HG03135 (cell line): ENCODE data around the gene OASL.
"Not testable (repeated sequence)": the region's sequence is repeated elsewhere in the genome, so short reads cannot be mapped to it uniquely, and the experiment has no call there.

Source experiments
- ATAC-seq: cut with Tn5 transposase; IDR thresholded peaks from one replicate; pipeline ENCODE4 v1.9.1; 2021; ENCODE audit warnings: mild to moderate bottlenecking, moderate library complexity; ENCODE audit not compliant: unreplicated experiment

The OASL gene

GRCh38 chr12:121038861-121039668 lies at the start of gene OASL:
Gene OASL, minus strand, starts transcription at chr12:121039246. Its CDS starts 275 bp downstream, at chr12:121038971.
- peak; percentile 77 for ATAC-seq

- no peak for ATAC-seq
Measured at GRCh38 chr12:121088195-121088585, 49.1 kb upstream of the OASL start.

GRCh38 chr12:121087467-121088194 lies 48.6 kb upstream of the OASL start:
- ATAC-seq, result no peak

- ATAC-seq, result no peak
Measured at GRCh38 chr12:121086781-121087295, 47.8 kb upstream of the OASL start.

GRCh38 chr12:121085506-121086353 lies 46.7 kb upstream of the OASL start:
- no peak for ATAC-seq

GRCh38 chr12:121085069-121085468 lies 46.0 kb upstream of the OASL start:
- no peak for ATAC-seq

GRCh38 chr12:121084229-121084628 lies 45.2 kb upstream of the OASL start:
- ATAC-seq, result no peak

- ATAC-seq, result no peak
Measured at GRCh38 chr12:121080909-121081308, 41.9 kb upstream of the OASL start.

- no peak for ATAC-seq
Measured at GRCh38 chr12:121079736-121080272, 40.8 kb upstream of the OASL start.

GRCh38 chr12:121077440-121077839 lies 38.4 kb upstream of the OASL start:
- not testable (repeated sequence) for ATAC-seq

- ATAC-seq, result not testable (repeated sequence)
Measured at GRCh38 chr12:121075911-121076310, 36.9 kb upstream of the OASL start.

- no peak for ATAC-seq
Measured at GRCh38 chr12:121072147-121072546, 33.1 kb upstream of the OASL start.

- ATAC-seq, result no peak
Measured at GRCh38 chr12:121069206-121069605, 30.2 kb upstream of the OASL start.

- ATAC-seq, result no peak
Measured at GRCh38 chr12:121065345-121065744, 26.3 kb upstream of the OASL start.

- not testable (repeated sequence) for ATAC-seq
Measured at GRCh38 chr12:121064586-121064985, 25.5 kb upstream of the OASL start.

- no peak for ATAC-seq
Measured at GRCh38 chr12:121064116-121064515, 25.1 kb upstream of the OASL start.

- no peak for ATAC-seq
Measured at GRCh38 chr12:121062391-121063045, 23.5 kb upstream of the OASL start.

GRCh38 chr12:121061831-121062230 lies 22.8 kb upstream of the OASL start:
- ATAC-seq, result no peak

- peak; percentile 81 for ATAC-seq
Measured at GRCh38 chr12:121060149-121061001, 21.3 kb upstream of the OASL start.
